IMR-90 (cell line): ENCODE data around the gene GCC1. TPM values are rescaled to one million over a fixed set of nuclear protein-coding genes. Genes with fewer than 3 reads are reported as not detected.
A peak's percentile ranks its signal among the peaks of the same experiment; 100 is the strongest.

Experiments
- ATAC-seq: fragments of 200-7000 bp; cut with Tn5 transposase; 2 replicates; pipeline ENCODE4 v1.9.1; 2020; ENCODE audit warnings: low read depth, mild to moderate bottlenecking, moderate library complexity
- BruUV-seq: library from RNA; stranded (reverse); fragments of 400-500 nt; replicated peaks from 2 replicates; lab custom pipeline; 2021; lab: Mats Ljungman, UMichigan
- CTCF ChIA-PET: fragments of 300-600 bp; formaldehyde crosslinking; extraction: SDS; loops from one replicate; lab custom pipeline; 2021; ENCODE audit warnings: antibody characterized with exemption; lab: Yijun Ruan, JAX
- POLR2A ChIA-PET: fragments of 300-600 bp; sonication (Branson Sonifier 250); formaldehyde crosslinking; loops from one replicate; lab custom pipeline; 2022; ENCODE audit warnings: antibody characterized with exemption; ENCODE audit not compliant: unreplicated experiment; lab: Charles Lee
- DNase-seq: peaks from one replicate; pipeline ENCODE4 v3.0.0; 2013
- H2AFZ ChIP-seq: replicated peaks from 2 replicates; pipeline ENCODE3; 2013; ENCODE audit warnings: low read length, mild to moderate bottlenecking; ENCODE audit not compliant: poor library complexity
- H2AK5ac ChIP-seq: 2 replicates; pipeline ENCODE4 v1.6.1; 2013; ENCODE audit warnings: low read depth, low read length, inconsistent platforms
- H2AK9ac ChIP-seq: replicated peaks from 2 replicates; pipeline ENCODE3; 2013; ENCODE audit warnings: mild to moderate bottlenecking, low read depth, low read length, moderate library complexity; ENCODE audit not compliant: poor library complexity
- H2BK120ac ChIP-seq: 2 replicates; pipeline ENCODE4 v1.6.1; 2013; ENCODE audit warnings: low read depth, low read length, inconsistent platforms
- H2BK15ac ChIP-seq: 3 replicates; pipeline ENCODE4 v1.6.1; 2013; ENCODE audit warnings: low read depth, low read length, inconsistent platforms
- H2BK20ac ChIP-seq: 2 replicates; pipeline ENCODE4 v1.6.1; 2013; ENCODE audit warnings: low read depth, mild to moderate bottlenecking, inconsistent platforms, low read length, moderate library complexity
- H2BK5ac ChIP-seq: 2 replicates; pipeline ENCODE4 v1.6.1; 2013; ENCODE audit warnings: mild to moderate bottlenecking, low read depth, low read length, inconsistent platforms; ENCODE audit not compliant: poor library complexity, severe bottlenecking
- H3K14ac ChIP-seq: replicated peaks from 2 replicates; pipeline ENCODE4 v1.6.1; 2013; ENCODE audit warnings: low read depth, low read length, inconsistent platforms
- H3K18ac ChIP-seq: 2 replicates; pipeline ENCODE4 v1.6.1; 2013; ENCODE audit warnings: low read depth, low read length, control low read depth
- H3K23ac ChIP-seq: 2 replicates; pipeline ENCODE4 v1.6.1; 2013; ENCODE audit warnings: low read depth, low read length, inconsistent platforms
- H3K27ac ChIP-seq: 2 replicates; pipeline ENCODE4 v1.5.1; 2013; ENCODE audit warnings: mild to moderate bottlenecking, control low read depth, low read length; ENCODE audit not compliant: insufficient read depth
- H3K27me3 ChIP-seq: 2 replicates; pipeline ENCODE4 v1.6.1; 2013; ENCODE audit warnings: low read length; ENCODE audit not compliant: control insufficient read depth, insufficient read depth
- H3K36me3 ChIP-seq: 2 replicates; pipeline ENCODE4 v1.6.1; 2013; ENCODE audit warnings: low read length, mixed read lengths; ENCODE audit not compliant: control insufficient read depth, insufficient read depth
- H3K4ac ChIP-seq: 2 replicates; pipeline ENCODE4 v1.6.1; 2013; ENCODE audit warnings: low read depth, low read length, inconsistent platforms
- H3K4me1 ChIP-seq: 2 replicates; pipeline ENCODE4 v1.6.1; 2013; ENCODE audit warnings: low read length, mixed read lengths; ENCODE audit not compliant: control insufficient read depth, insufficient read depth
- H3K4me2 ChIP-seq: 2 replicates; pipeline ENCODE4 v1.6.1; 2013; ENCODE audit warnings: low read depth, mild to moderate bottlenecking, control low read depth, low read length, moderate library complexity
- H3K4me3 ChIP-seq: 2 replicates; pipeline ENCODE4 v1.5.1; 2013; ENCODE audit warnings: low read depth, mild to moderate bottlenecking, control low read depth, low read length, moderate library complexity; ENCODE audit not compliant: insufficient read depth
- H3K56ac ChIP-seq: 2 replicates; pipeline ENCODE4 v1.6.1; 2013; ENCODE audit warnings: low read length, inconsistent platforms; ENCODE audit not compliant: insufficient read depth; ENCODE audit errors: extremely low read depth
- H3K79me1 ChIP-seq, 2 experiments: 2 replicates each; pipeline ENCODE4 v1.6.1; 2013; ENCODE audit warnings: low read length in 2 of 2, inconsistent platforms in 1 of 2, low read depth in 1 of 2
- H3K9ac ChIP-seq: 2 replicates; pipeline ENCODE4 v1.6.1; 2013; ENCODE audit warnings: low read depth, low read length, control low read depth
- H3K9me1 ChIP-seq: 2 replicates; pipeline ENCODE4 v1.6.1; 2013; ENCODE audit warnings: low read length, inconsistent platforms; ENCODE audit not compliant: insufficient read depth
- H3K9me3 ChIP-seq: 2 replicates; pipeline ENCODE4 v1.6.1; 2013; ENCODE audit warnings: low read length; ENCODE audit not compliant: control insufficient read depth, insufficient read depth
- H4K20me1 ChIP-seq: 2 replicates; pipeline ENCODE4 v1.6.1; 2013; ENCODE audit warnings: low read length, inconsistent platforms; ENCODE audit not compliant: insufficient read depth
- H4K5ac ChIP-seq: 2 replicates; pipeline ENCODE4 v1.6.1; 2013; ENCODE audit warnings: mild to moderate bottlenecking, low read depth, low read length, control low read depth
- H4K8ac ChIP-seq, 2 experiments: 2 replicates each; pipeline ENCODE4 v1.6.1; 2013; ENCODE audit warnings: low read depth in 2 of 2, low read length in 2 of 2, control low read depth in 1 of 2, inconsistent platforms in 1 of 2
- H4K91ac ChIP-seq: 2 replicates; pipeline ENCODE4 v1.6.1; 2013; ENCODE audit warnings: low read depth, low read length, inconsistent platforms; ENCODE audit not compliant: insufficient read depth
- BHLHE40 ChIP-seq: fragments of 150-350 bp; IDR thresholded peaks from 2 replicates; pipeline ENCODE4 v1.6.1; 2016; ENCODE audit warnings: mild to moderate bottlenecking, low read depth, low read length
- FOS ChIP-seq: fragments of 150-350 bp; IDR thresholded peaks from 2 replicates; pipeline ENCODE4 v1.6.1; 2016; ENCODE audit warnings: low read depth, low read length
- RAD21 ChIP-seq: IDR thresholded peaks from 2 replicates; pipeline ENCODE4 v1.6.1; 2012; ENCODE audit warnings: low read length, improper control_type of control experiment
- WGBS, 2 experiments: methylation state at CpG; one replicate each; pipeline versions ENCODE4 v1.1.5 to v1.1.7; 2013; ENCODE audit warnings: missing lambda C conversion rate in 2 of 2; ENCODE audit not compliant: insufficient read length in 1 of 2; ENCODE audit errors: extremely low coverage in 2 of 2; 5-methylcytosine and 5-hydroxymethylcytosine counted together
- dilution Hi-C: fragments of 300-500 bp; cut with HindIII; formaldehyde crosslinking; loops from one replicate; pipeline ENCODE4 v1.14.3; 2018; ENCODE audit warnings: low sequenced_read_pairs; ENCODE audit not compliant: unreplicated experiment
- in situ Hi-C: fragments of 300-500 bp; cut with MboI; formaldehyde crosslinking; loops from 3 replicates; pipeline ENCODE4 v1.14.3; 2019; ENCODE audit warnings: low sequenced_read_pairs, inconsistent platforms, mixed read lengths
- intact Hi-C: fragments of 100-400 bp; cut with micrococcal nuclease; formaldehyde crosslinking; loops from 2 replicates; pipeline ENCODE4 v1.10.0; 2022
- polyA plus RNA-seq, 3 experiments: library from polyadenylated mRNA; depleted of rRNA; stranded (reverse); fragments of >200 nt; gene quantifications; 2 replicates each; pipeline ENCODE4 v1.2.3, GENCODE V29; 2012; ENCODE audit warnings: low replicate concordance in 1 of 3
- total RNA-seq: library from RNA; depleted of rRNA; stranded (reverse); fragments of >200 nt; gene quantifications from 2 replicates; pipeline ENCODE4 v1.2.3, GENCODE V29; 2012
- TF ChIP-seq, protein P1 (sequence below): conservative IDR thresholded peaks from 2 replicates; pipeline ENCODE4 v1.5.1; 2012; ENCODE audit warnings: mild to moderate bottlenecking, low read depth, low read length, improper control_type of control experiment
- TF ChIP-seq, protein P2 (sequence below): fragments of 150-350 bp; IDR thresholded peaks from 2 replicates; pipeline ENCODE4 v1.6.1; 2017; ENCODE audit warnings: mild to moderate bottlenecking, antibody characterized with exemption, low read length, low read depth

Gene GCC1
- total and polyA plus RNA-seq, 2 of the 4 experiments (the other 2 are of a cell fraction): 6.1 to 22.9 TPM

DNA sequence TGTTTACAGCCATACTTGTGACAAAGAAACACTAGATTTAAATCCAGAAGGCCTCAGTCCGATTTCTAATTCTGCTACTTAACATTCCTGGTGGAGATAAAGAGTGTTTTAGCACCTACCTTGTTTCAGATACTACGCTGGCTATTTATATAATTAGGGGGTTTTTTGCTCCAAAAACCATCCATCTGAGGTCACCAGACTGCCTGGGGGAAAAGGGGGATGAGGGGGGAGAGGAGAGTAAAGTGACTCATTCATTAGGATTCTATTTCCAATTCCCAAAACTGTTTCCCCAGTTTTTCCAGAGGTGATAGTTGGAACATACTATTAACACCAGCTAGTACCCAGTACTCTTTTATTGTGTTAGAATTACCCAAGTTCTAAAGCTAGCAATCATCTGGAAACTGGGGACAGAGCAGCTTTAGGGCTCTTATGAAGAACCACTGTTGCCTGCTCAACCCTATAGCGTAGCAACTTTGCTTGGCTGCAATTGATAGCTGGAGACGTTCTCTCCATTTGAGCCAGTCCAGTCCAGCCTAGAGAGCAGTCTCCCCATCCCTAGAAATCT is 6.6 kb downstream of the GCC1 start:
- H3K9ac ChIP-seq: no peak overlapping the region
- H2AFZ ChIP-seq: no peak overlapping the region
- H3K4me2 ChIP-seq: no peak overlapping the region
- ATAC-seq (peak; percentile 30), DNase-seq (no peak)
- H2BK15ac ChIP-seq: no peak overlapping the region
- no peak overlapping the region for H2BK120ac ChIP-seq
- POLR2A ChIA-PET: no interaction called here
- WGBS, 2 experiments: 100% methylated on average over 1 of the region's 4 CpGs; no CpG with 5 or more reads in 1 of the 2 experiments
- H2BK5ac ChIP-seq: no peak overlapping the region
- in situ Hi-C loops (no loop called here), intact Hi-C loops (no loop called here), dilution Hi-C loops (no loop called here)
- peaks cover 6% of the 10 kb centered on the region for H3K4me1 ChIP-seq
- H3K14ac ChIP-seq: no peak overlapping the region
- TF ChIP-seq, protein P1, sequence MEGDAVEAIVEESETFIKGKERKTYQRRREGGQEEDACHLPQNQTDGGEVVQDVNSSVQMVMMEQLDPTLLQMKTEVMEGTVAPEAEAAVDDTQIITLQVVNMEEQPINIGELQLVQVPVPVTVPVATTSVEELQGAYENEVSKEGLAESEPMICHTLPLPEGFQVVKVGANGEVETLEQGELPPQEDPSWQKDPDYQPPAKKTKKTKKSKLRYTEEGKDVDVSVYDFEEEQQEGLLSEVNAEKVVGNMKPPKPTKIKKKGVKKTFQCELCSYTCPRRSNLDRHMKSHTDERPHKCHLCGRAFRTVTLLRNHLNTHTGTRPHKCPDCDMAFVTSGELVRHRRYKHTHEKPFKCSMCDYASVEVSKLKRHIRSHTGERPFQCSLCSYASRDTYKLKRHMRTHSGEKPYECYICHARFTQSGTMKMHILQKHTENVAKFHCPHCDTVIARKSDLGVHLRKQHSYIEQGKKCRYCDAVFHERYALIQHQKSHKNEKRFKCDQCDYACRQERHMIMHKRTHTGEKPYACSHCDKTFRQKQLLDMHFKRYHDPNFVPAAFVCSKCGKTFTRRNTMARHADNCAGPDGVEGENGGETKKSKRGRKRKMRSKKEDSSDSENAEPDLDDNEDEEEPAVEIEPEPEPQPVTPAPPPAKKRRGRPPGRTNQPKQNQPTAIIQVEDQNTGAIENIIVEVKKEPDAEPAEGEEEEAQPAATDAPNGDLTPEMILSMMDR: no peak
- TF ChIP-seq BHLHE40 (no peak), RAD21 (no peak), FOS (no peak)
- TF ChIP-seq, protein P2, sequence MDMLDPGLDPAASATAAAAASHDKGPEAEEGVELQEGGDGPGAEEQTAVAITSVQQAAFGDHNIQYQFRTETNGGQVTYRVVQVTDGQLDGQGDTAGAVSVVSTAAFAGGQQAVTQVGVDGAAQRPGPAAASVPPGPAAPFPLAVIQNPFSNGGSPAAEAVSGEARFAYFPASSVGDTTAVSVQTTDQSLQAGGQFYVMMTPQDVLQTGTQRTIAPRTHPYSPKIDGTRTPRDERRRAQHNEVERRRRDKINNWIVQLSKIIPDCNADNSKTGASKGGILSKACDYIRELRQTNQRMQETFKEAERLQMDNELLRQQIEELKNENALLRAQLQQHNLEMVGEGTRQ: no peak
- no peak overlapping the region for H4K8ac ChIP-seq
- CTCF ChIA-PET: no interaction called here
- no peak overlapping the region for H4K91ac ChIP-seq
- no peak overlapping the region for H3K56ac ChIP-seq
- H3K36me3 ChIP-seq: peaks cover 24% of the 10 kb centered on the region
- H3K79me1 ChIP-seq: peaks cover 18 to 41% of the 10 kb centered on the region in 2 experiments; a peak in 3 of 4 replicates
- H3K9me3 ChIP-seq: no peaks in the 10 kb centered on the region
- H2AK5ac ChIP-seq: no peak overlapping the region
- H3K27me3 ChIP-seq: no peaks in the 10 kb centered on the region
- peaks cover 32% of the 10 kb centered on the region for H4K20me1 ChIP-seq
- no TSS peak for BruUV-seq
- H3K23ac ChIP-seq: no peak overlapping the region
- H3K18ac ChIP-seq: no peak overlapping the region
- H3K4ac ChIP-seq: no peak overlapping the region
- H3K27ac ChIP-seq: no peak overlapping the region
- H3K9me1 ChIP-seq: peaks cover 10% of the 10 kb centered on the region
- no peak overlapping the region for H4K5ac ChIP-seq
- no peak overlapping the region for H2BK20ac ChIP-seq
- H2AK9ac ChIP-seq: no peak overlapping the region
- no peak overlapping the region for H3K4me3 ChIP-seq
